GM18505 (cell line): ENCODE data around the gene GPR26.
"Not testable (repeated sequence)": the region's sequence is repeated elsewhere in the genome, so short reads cannot be mapped to it uniquely, and the experiment has no call there.

Experiments
- ATAC-seq: cut with Tn5 transposase; IDR thresholded peaks from one replicate; pipeline ENCODE4 v1.9.1; 2021; ENCODE audit not compliant: unreplicated experiment
- POLR2A ChIP-seq: IDR thresholded peaks from 4 replicates; pipeline ENCODE4 v1.6.1; 2011; ENCODE audit warnings: borderline replicate concordance; ENCODE audit not compliant: insufficient read depth, insufficient read length; ENCODE audit errors: extremely low read depth

GPR26 gene

DNA sequence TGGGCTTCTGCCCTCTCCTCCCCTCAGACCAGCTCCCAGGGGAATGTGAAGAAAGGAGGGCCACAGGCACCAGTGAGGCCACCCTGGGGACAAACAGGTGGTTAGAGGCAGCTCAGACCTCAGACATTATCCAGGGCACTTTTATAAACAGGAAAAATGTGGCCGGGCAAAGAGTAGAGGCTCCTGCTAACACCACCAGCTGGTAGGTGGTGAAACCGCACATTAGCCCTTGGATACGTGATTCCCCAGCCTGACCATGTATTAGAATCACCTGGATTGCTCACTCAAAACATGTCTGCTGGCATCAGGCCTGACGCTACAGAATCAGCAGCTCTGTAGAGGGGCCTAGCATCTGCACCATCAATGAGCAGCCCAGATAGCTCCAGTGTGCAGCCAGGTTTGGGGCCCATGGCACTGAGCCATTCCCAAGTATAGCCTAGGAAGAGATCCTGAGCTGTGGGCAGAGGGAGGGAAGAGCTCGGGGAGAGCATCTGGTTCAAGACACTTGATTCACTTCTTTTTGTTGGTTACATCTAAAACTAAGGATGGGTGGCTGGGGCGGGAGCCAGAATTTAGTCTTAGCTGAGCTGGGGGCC lies 37.1 kb downstream of the GPR26 start:
- no peak for TF ChIP-seq POLR2A
- ATAC-seq: no peak

DNA sequence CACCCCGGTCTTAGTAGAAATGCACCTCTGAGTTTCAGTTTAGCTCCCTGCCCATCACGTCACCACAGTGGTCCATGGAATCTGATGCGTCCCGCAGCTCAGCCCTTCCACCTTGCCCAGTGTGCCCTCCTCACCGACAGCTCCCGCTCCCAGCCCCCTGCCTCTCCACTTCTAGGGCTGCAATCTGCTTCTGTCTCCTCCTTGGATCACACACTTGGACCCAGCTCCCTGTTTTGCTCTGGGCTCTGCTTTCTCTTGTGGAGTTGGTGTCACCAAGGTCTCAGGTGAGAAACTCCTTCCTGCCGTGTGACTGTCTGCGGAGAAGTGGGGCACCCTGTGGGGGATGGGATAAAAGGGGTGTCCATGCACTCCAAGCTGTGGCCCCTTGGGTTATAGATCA lies 37.9 kb downstream of the GPR26 start:
- TF ChIP-seq POLR2A: no peak
- ATAC-seq: no peak

DNA sequence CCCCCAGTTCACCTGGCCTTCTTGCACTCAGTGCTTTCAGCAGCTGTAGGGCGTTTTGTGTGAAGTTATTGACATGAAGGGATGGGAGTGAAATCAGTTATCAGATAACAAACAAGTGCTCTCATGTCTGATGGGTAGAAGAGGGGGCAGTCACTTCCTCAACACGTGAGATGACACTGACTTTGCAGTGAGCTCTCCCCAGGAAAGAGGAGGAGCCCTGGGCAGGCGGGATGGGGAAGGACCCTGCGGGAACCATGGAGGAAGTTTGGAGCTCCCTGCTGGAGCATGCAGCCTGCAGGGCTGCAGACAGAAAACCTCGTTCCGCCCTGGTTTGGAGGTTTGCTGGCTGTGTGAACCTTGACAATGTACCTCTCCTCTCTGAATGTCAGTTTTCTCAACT lies 38.7 kb downstream of the GPR26 start:
- ATAC-seq: no peak
- TF ChIP-seq POLR2A: no peak

DNA sequence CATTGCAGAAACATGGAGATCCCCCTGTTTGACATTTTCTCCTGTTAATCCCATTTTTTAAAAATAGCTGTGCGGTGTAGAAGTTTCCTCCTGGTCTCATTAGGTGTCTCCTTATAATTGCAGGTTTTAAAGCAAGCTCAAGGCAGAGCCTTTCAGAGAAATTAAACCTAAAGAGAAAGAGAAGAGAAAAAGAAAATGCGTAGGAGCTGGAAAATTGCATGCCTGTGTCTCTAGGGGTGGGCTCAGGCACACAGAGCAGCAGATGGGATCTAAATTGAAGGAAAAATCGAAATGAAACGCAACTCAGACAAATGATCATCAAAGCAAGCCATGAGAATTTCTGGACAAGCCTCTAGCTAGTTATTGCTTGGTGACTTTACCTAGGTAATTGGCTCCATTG lies 40.1 kb downstream of the GPR26 start:
- no peak for ATAC-seq
- no peak for TF ChIP-seq POLR2A

DNA sequence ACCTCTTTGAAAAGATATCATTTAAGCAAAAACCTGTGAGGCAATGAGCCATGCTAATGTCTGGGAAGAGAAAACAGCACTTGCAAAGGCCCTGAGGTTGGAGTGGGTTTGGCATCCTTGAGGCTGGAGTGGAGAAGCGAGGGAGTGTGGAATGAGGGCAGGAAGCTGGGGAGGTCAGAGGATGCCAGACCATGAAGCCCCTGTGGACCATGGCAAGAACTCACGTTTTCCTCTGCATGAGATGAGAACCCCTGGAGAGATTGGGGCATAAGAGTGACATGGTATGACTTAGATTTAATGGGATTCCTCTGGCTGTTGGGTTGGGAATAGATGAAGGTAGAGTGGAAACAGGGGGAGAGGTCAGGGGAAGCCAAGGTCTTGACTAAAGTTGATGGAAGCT lies 49.4 kb downstream of the GPR26 start:
- no peak for TF ChIP-seq POLR2A
- no peak for ATAC-seq

DNA sequence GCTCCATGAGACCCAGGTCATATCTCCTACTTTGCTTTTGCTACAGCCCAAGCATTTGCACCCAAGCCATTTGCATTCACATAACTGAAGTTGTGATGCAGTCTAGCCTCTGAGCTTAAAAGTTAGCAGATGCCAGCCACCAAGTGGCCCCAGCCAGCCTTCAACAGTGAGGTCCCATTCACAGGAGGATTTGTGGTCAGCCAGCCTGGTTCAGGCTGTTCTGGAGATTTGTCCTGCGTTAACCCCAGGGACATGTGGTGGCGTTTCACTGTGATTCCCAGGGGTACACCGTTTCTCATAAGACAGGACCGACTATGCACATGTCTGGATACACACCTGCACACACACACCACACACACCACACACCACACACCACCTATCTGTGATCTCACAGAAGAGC lies 51.2 kb downstream of the GPR26 start:
- ATAC-seq: no peak
- no peak for TF ChIP-seq POLR2A

DNA sequence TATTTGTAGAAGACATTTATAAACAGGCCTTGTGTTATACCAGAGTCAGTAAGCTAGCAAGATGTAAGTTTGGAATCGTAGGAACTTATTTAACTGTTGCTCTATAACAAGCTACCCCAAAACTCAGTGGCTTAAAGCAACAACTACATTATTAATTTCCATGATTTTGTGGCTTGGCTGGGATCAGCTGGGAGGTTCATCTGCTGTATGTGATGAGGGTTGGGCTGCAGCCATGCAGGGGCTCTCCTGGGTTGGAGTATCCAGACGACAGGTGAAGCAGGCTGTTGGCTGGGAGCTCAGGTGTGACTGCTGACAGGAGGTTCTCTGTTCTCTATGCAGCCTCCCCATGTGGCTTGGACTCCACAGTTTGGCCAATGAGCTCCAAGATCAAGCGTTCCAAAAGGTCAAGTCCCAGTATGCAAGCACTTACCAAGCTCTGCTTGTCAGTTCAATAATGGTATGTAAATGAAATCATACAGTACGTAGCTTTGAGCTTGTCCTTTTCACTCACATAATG lies 52.4 kb downstream of the GPR26 start:
- TF ChIP-seq POLR2A: no peak

DNA sequence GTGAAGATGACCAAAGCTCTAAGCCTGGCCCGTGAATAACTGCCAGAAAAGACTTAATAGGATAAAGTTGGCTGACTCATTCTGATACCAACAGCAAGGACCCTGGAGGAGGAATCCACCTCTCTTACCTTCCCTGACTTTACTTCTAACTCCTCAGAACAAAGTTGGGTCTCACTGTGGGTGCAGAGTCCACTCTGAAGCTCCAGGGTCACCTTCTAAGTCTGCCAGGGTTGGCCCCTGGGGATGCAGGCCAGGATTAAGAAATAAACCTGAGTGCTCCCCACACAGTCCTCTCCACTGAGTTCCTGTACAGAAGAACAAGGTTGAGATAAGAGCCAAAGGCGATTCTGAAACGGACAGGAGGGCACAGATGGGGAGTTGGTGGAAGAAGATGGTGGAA lies 54.4 kb downstream of the GPR26 start:
- ATAC-seq: no peak
- no peak for TF ChIP-seq POLR2A

More for the DNA sequence above, 52.4 kb downstream of the GPR26 start:
- no peak for ATAC-seq

DNA sequence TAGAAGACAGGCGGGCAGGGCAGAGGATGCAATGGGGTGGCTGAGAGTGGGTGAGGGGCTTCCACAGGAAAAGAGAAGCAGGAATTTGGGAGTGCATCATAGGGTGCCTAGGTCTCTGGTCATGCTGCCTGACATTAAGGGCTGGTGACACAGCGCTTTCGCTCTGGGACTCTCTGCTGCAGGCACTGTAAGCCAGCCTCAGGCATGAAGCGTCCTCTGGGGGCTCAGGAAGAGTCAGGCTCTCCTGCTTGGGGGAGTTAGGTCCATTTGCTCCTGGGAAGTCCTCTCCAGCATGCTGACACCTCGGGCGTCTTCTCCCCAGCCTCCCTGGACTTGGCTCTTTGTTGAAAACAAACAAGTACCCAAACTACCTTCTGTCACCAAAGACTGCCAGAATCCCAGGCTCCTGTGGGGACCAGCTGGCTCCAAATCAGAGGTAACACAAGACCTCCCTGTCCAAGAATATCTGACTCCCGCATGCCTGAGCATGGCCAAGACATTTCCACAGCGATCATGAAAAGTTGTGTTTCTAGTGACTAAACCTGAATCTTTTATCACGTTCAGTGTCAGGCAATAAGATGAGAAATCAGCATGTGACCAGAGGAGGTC lies 55.4 kb downstream of the GPR26 start:
- ATAC-seq: no peak
- no peak for TF ChIP-seq POLR2A

DNA sequence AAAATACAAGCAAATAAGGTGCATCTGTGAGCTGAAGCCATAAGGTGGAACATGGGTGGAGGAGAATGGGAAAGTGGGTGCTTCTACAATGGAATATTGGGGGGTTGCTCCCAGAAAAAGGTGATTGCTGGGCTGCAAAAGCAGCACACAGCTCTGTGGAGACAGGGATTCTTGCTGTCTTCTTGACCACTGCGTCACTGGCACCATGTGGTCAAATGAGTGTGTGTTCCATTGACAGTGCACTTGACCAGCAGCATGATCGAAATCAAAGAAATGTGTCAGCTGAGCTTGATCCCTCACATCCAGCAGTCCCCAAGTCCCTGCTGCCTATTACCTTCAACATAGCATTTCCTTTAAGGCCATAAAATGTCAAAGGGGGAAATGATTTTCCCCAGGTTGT lies 56.2 kb downstream of the GPR26 start:
- no peak for TF ChIP-seq POLR2A
- ATAC-seq: no peak

DNA sequence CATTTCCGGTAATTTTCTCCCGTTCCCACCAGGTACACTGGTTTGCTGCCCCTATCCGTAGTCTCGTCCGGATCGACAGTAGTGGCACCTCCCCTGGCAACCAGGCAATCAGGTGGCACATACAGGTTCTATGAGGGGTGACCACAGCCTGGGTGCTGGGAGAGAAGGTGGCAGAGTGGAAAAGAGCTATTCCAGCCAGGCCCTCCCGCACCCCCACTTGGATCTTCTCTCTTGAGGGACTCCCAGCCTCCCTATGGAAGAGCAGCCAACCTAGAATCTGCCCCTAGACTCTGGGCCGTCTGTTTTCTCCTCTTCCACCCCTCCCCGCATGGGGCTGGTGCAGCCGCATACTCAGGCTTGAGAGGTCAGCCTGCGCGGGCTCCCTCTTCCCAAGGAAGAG lies 58.6 kb downstream of the GPR26 start:
- ATAC-seq: no peak
- no peak for TF ChIP-seq POLR2A

DNA sequence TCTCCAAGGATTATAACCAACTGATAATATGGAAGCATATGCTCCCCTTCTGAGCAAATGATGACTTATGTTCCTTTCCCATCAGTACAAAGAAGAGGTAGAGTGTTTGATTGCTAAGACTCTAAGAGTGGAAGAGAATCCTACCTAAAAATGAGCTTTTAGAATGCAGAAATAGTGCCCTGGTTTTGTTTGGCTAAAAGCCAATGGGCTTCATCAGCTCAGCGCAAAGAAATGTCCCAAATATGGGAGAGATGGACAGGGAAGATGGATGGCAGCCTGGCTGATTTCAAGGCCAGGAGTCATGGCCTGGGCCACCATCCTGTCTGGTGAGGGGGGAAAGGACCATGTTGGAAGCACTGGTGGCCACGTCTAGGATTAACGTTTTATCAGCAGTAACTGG lies 60.2 kb downstream of the GPR26 start:
- TF ChIP-seq POLR2A: no peak
- ATAC-seq: no peak

DNA sequence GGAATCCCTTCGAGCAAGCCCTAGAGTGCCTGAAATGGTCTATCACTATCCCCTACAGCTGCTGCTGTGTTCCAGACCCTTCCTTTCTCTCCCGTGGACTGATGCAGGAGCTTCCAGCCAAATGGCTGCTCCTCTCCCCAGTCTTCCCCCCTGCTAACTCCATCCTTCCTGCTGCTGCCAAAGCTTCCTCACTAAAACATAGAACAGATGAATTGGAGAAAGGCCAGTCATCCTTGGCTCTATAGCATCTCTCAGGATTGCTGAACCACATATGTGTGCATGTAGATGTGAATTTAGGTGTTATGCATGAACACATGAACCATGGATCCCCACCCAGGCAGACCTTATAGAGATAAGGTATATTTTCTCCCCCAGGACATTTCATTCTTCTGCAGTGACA lies 60.7 kb downstream of the GPR26 start:
- no peak for TF ChIP-seq POLR2A
- ATAC-seq: no peak

DNA sequence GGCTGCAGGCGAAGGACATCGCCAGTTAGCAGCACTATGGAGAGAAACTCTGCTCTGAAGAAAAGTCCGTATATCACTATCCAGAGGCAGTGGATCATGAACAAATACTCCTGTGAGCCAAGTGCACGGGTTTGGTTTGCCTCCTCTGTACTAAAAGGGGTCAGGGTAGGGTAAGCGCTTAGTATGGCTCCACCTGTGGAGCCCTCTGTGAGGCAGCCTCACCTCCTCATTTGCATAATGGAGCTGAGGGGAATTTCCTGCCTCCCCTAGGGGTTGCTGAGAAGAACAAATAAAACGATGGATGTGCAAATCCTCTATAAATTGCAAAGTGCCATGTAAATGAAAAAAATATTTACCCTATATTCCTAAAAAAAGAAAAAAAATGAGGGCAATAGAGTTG lies 63.4 kb downstream of the GPR26 start:
- no peak for ATAC-seq
- no peak for TF ChIP-seq POLR2A

DNA sequence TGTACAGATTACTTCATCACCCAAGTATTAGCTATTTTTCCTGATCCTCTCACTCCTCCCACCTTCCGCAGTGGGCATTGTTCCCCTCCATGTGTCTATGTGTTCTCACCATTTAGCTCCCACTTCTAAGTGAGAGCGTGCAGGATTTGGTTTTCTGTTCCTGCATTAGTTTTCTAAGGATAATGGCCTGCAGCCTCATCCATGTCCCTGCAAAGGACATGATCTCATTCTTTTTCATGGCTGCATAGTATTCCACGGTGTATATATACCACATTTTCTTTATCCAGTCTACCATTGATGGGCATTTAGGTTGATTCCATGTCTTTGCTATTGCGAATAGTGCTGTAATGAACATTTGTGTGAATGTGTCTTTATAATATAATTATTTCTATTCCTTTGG lies 70.8 kb downstream of the GPR26 start:
- not testable (repeated sequence) for ATAC-seq
